Measurements from ENCODE around the gene LRRC63.

GRCh38 chr13:46168341-46168740 is 43.4 kb upstream of the LRRC63 start:
- TF ChIP-seq CTCF (conservative IDR thresholded peaks at IDR 0.05; ENCODE audit: low read depth, low read length) = no peak
- no peak for TF ChIP-seq NFE2L2 (IDR thresholded peaks at IDR 0.05; ENCODE audit: low read depth, low read length)
- TF ChIP-seq ELK1 (IDR thresholded peaks at IDR 0.05; ENCODE audit: borderline replicate concordance, low read depth, low read length) = no peak
- TF ChIP-seq POLR2A (IDR thresholded peaks at IDR 0.05; ENCODE audit: low read depth, low read length) = no peak
- TF ChIP-seq USF2 (IDR thresholded peaks at IDR 0.05; ENCODE audit: low read depth, low read length) = no peak
- TF ChIP-seq SMC3 (IDR thresholded peaks at IDR 0.05; ENCODE audit: low read depth, low read length) = no peak
- no peak for TF ChIP-seq MAZ (IDR thresholded peaks at IDR 0.05; ENCODE audit: borderline replicate concordance, low read depth, low read length)
- no peak for TF ChIP-seq RCOR1 (IDR thresholded peaks at IDR 0.05; ENCODE audit: insufficient replicate concordance, low read length)
- TF ChIP-seq MAFK (IDR thresholded peaks at IDR 0.05; ENCODE audit: low read depth, low read length) = no peak
- TF ChIP-seq BHLHE40 (IDR thresholded peaks at IDR 0.05; ENCODE audit: low read depth, low read length) = no peak
- TF ChIP-seq FOS (IDR thresholded peaks at IDR 0.05; ENCODE audit: low read depth, low read length) = no peak
- no peak for TF ChIP-seq RFX5 (IDR thresholded peaks at IDR 0.05; ENCODE audit: low read depth, low read length)
- TF ChIP-seq RAD21 (IDR thresholded peaks at IDR 0.05; ENCODE audit: low read length) = no peak
- TF ChIP-seq CHD1 (IDR thresholded peaks at IDR 0.05; ENCODE audit: low read depth, low read length) = no peak
